Measurements from ENCODE around the gene TRPC1. TPM values are rescaled to one million over a fixed set of nuclear protein-coding genes. Genes with fewer than 3 reads are reported as not detected.

The TRPC1 gene
- total RNA-seq, 1 experiment from 2014 or later = 18.6 TPM

- Histone ChIP-seq H2BK15ac (ENCODE audit: low read depth, low read length) (no peak overlapping the region), H3K14ac (ENCODE audit: insufficient read depth, low read length) (no peak overlapping the region), H3K4me2 (ENCODE audit: insufficient read depth, insufficient read length, low read length) (no peak overlapping the region), H4K5ac (ENCODE audit: insufficient read length, low read depth, low read length) (no peak overlapping the region), H2AK5ac (ENCODE audit: insufficient read length, low read length) (no peak overlapping the region), H3K4me1 (ENCODE audit: insufficient read depth, low read length) (no peaks in the 10 kb centered on the region), H4K20me1 (ENCODE audit: control insufficient read depth, insufficient read depth, insufficient read length) (no peaks in the 10 kb centered on the region), H3K9ac (ENCODE audit: extremely low read depth, insufficient read length, low read length) (no peak overlapping the region), H3K79me1 (ENCODE audit: insufficient read depth, low read depth, low read length, poor library complexity, severe bottlenecking) (no peaks in the 10 kb centered on the region), H2BK5ac (ENCODE audit: insufficient read length, low read length) (no peak overlapping the region), H3K23me2 (ENCODE audit: insufficient read length, low read depth, low read length, poor library complexity, severe bottlenecking) (no peaks in the 10 kb centered on the region), H3K56ac (ENCODE audit: insufficient read length, low read depth, low read length) (no peak overlapping the region), H3K9me3 (ENCODE audit: control insufficient read depth, low read depth, low read length) (no peaks in the 10 kb centered on the region), H2BK12ac (ENCODE audit: insufficient read length, low read depth, low read length) (no peak overlapping the region), H3K23ac (ENCODE audit: insufficient read length, low read depth, low read length) (no peak overlapping the region), H3K18ac (ENCODE audit: insufficient read length, low read depth, low read length) (no peak overlapping the region), H3T11ph (ENCODE audit: low read length) (no peak overlapping the region), H3K27me3 (ENCODE audit: insufficient read depth, low read length) (no peaks in the 10 kb centered on the region), H4K8ac (replicated peaks; ENCODE audit: insufficient read length, low read depth, low read length) (no peak overlapping the region), H3K79me2 (ENCODE audit: insufficient read depth, low read length) (no peaks in the 10 kb centered on the region), H2BK120ac (ENCODE audit: low read depth, low read length, poor library complexity, severe bottlenecking) (no peak overlapping the region), H4K91ac (ENCODE audit: insufficient read length, low read depth, low read length) (no peak overlapping the region), H3K27ac (ENCODE audit: insufficient read length, low read depth, low read length) (no peak overlapping the region), H2BK20ac (ENCODE audit: low read depth, low read length, poor library complexity, severe bottlenecking) (no peak overlapping the region), H3K4ac (ENCODE audit: low read depth, low read length) (no peak overlapping the region), H2AFZ (ENCODE audit: low read length) (no peak overlapping the region)
- H3K4me1 Mint-ChIP-seq = peaks cover 2 to 4% of the 10 kb centered on the region in 2 experiments; a peak in 2 of 4 replicates
- no peaks in the 10 kb centered on the region for H3K9me3 Mint-ChIP-seq
- H3K4me3 Mint-ChIP-seq = no peak overlapping the region
- DNase-seq = no peak
- H3K27me3 Mint-ChIP-seq (ENCODE audit: low read depth) = no peaks in the 10 kb centered on the region
- no peak overlapping the region for H3K27ac Mint-ChIP-seq
- no CpG with 5 or more reads among the region's 9 CpGs for WGBS (ENCODE audit: extremely low coverage, insufficient read length, low lambda C conversion rate)
- TF ChIP-seq CTCF (conservative IDR thresholded peaks at IDR 0.05) = no peak
- H3K36me3 Mint-ChIP-seq (ENCODE audit: insufficient read depth in 1 of 3, low read depth in 3 of 3) = peaks cover 0 to 4% (median 4%) of the 10 kb centered on the region in 3 experiments; a peak in 3 of 7 replicates
Observed at GRCh38 chr3:142818651-142819050, 94.8 kb downstream of the TRPC1 start.
